Measurements from ENCODE around the gene SNRK. TPM values are rescaled to one million over a fixed set of nuclear protein-coding genes. Genes with fewer than 3 reads are reported as not detected.

SNRK gene, protein sequence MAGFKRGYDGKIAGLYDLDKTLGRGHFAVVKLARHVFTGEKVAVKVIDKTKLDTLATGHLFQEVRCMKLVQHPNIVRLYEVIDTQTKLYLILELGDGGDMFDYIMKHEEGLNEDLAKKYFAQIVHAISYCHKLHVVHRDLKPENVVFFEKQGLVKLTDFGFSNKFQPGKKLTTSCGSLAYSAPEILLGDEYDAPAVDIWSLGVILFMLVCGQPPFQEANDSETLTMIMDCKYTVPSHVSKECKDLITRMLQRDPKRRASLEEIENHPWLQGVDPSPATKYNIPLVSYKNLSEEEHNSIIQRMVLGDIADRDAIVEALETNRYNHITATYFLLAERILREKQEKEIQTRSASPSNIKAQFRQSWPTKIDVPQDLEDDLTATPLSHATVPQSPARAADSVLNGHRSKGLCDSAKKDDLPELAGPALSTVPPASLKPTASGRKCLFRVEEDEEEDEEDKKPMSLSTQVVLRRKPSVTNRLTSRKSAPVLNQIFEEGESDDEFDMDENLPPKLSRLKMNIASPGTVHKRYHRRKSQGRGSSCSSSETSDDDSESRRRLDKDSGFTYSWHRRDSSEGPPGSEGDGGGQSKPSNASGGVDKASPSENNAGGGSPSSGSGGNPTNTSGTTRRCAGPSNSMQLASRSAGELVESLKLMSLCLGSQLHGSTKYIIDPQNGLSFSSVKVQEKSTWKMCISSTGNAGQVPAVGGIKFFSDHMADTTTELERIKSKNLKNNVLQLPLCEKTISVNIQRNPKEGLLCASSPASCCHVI
- 10.3 to 11.8 TPM (median 10.5 TPM) in 3 replicates for total RNA-seq (2021)
- Bru-seq, nascent RNA, result percentile 82 among the genes with signal in this experiment
- long read RNA-seq, experiment 1, full-length matches to known transcripts, result 15 of 43 reads
- long read RNA-seq, experiment 1, partial matches to known transcripts, result 13 of 43 reads
- long read RNA-seq, experiment 1, other reads (novel, unspliced or antisense), result 15 of 43 reads
- long read RNA-seq, experiment 2, full-length matches to known transcripts, result 5 of 13 reads
- long read RNA-seq, experiment 2, partial matches to known transcripts, result 2 of 13 reads
- long read RNA-seq, experiment 2, other reads (novel, unspliced or antisense), result 6 of 13 reads
- long read RNA-seq, experiment 3, result 0 reads

DNA sequence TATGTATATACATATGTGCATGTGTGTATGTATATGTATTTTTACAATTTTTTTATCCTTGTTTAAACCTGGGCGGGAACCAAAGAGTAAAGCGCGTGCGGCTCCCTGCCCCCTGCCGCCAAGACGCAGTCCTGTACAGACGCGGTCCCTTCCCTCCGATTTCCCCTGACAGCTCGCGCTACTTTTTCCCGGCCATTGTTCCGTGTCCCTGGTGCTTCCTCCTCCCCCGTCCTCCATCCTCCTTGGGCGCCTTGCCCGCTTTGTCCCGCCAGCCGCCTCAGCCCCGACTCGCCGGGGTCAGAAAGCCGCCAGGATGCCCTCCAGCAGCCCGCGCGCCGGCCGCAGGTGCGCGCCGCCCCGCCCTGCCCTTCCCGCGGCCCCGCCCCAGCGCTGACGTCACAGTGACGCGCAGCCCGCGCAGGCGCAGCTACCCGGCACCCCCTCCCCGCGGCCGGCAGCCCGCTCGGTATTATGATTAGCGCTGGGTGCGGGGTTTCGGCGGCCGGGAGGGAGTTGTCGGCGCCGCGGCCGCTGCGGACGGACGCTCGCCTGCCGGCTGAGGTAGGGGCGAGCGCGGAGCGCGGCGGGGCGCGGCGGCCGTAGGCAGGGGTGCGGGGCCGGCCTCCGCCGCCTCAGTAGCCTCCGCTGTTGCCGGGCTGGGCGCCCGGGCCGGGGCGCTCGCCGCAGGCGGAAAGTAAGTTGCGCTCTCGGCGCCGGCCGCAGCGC is at the start of gene SNRK:
TSS of gene SNRK (plus strand) at position 426 of the 726 bp plus-strand sequence. CDS start 16,664 bp downstream, outside the sequence.
- no peaks in the 10 kb centered on the region for H3K9me3 Mint-ChIP-seq
- TF ChIP-seq, protein P1, sequence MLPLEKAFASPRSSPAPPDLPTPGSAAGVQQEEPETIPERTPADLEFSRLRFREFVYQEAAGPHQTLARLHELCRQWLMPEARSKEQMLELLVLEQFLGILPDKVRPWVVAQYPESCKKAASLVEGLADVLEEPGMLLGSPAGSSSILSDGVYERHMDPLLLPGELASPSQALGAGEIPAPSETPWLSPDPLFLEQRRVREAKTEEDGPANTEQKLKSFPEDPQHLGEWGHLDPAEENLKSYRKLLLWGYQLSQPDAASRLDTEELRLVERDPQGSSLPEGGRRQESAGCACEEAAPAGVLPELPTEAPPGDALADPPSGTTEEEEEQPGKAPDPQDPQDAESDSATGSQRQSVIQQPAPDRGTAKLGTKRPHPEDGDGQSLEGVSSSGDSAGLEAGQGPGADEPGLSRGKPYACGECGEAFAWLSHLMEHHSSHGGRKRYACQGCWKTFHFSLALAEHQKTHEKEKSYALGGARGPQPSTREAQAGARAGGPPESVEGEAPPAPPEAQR (CRISPR knock-in tag; IDR thresholded peaks at IDR 0.05), result no peak
- TF ChIP-seq ZNF416 (CRISPR knock-in tag; IDR thresholded peaks at IDR 0.05) (no peak), TP53 (CRISPR knock-in tag; IDR thresholded peaks at IDR 0.05) (peak; percentile 72; the same call in 1 of the 2 replicates), NFE2L1 (CRISPR knock-in tag; IDR thresholded peaks at IDR 0.05) (0 out of 2 replicates have a peak, but pooled peaks have one; percentile 66), CREM (CRISPR knock-in tag; IDR thresholded peaks at IDR 0.05) (peak; percentile 92), SP1 (CRISPR knock-in tag; conservative IDR thresholded peaks at IDR 0.05) (peak; percentile 91), ETV6 (CRISPR knock-in tag; IDR thresholded peaks at IDR 0.05) (peak; percentile 52; the same call in 1 of the 2 replicates), ESRRA (CRISPR knock-in tag; IDR thresholded peaks at IDR 0.05; ENCODE audit: borderline replicate concordance) (no peak), TEAD1 (CRISPR knock-in tag; IDR thresholded peaks at IDR 0.05) (0 out of 2 replicates have a peak, but pooled peaks have one; percentile 24), FOXK1 (CRISPR knock-in tag; IDR thresholded peaks at IDR 0.05) (peak; percentile 35), CBFB (CRISPR knock-in tag; IDR thresholded peaks at IDR 0.05; ENCODE audit: low read depth) (no peak)
- TF ChIP-seq, protein P2, sequence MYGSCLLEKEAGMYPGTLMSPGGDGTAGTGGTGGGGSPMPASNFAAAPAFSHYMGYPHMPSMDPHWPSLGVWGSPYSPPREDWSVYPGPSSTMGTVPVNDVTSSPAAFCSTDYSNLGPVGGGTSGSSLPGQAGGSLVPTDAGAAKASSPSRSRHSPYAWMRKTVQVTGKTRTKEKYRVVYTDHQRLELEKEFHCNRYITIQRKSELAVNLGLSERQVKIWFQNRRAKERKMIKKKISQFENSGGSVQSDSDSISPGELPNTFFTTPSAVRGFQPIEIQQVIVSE (CRISPR knock-in tag; IDR thresholded peaks at IDR 0.05; ENCODE audit: borderline replicate concordance), result no peak
- TF ChIP-seq, protein P3, sequence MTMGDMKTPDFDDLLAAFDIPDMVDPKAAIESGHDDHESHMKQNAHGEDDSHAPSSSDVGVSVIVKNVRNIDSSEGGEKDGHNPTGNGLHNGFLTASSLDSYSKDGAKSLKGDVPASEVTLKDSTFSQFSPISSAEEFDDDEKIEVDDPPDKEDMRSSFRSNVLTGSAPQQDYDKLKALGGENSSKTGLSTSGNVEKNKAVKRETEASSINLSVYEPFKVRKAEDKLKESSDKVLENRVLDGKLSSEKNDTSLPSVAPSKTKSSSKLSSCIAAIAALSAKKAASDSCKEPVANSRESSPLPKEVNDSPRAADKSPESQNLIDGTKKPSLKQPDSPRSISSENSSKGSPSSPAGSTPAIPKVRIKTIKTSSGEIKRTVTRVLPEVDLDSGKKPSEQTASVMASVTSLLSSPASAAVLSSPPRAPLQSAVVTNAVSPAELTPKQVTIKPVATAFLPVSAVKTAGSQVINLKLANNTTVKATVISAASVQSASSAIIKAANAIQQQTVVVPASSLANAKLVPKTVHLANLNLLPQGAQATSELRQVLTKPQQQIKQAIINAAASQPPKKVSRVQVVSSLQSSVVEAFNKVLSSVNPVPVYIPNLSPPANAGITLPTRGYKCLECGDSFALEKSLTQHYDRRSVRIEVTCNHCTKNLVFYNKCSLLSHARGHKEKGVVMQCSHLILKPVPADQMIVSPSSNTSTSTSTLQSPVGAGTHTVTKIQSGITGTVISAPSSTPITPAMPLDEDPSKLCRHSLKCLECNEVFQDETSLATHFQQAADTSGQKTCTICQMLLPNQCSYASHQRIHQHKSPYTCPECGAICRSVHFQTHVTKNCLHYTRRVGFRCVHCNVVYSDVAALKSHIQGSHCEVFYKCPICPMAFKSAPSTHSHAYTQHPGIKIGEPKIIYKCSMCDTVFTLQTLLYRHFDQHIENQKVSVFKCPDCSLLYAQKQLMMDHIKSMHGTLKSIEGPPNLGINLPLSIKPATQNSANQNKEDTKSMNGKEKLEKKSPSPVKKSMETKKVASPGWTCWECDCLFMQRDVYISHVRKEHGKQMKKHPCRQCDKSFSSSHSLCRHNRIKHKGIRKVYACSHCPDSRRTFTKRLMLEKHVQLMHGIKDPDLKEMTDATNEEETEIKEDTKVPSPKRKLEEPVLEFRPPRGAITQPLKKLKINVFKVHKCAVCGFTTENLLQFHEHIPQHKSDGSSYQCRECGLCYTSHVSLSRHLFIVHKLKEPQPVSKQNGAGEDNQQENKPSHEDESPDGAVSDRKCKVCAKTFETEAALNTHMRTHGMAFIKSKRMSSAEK (CRISPR knock-in tag; IDR thresholded peaks at IDR 0.05; ENCODE audit: borderline replicate concordance), result no peak
- TF ChIP-seq, protein P4, sequence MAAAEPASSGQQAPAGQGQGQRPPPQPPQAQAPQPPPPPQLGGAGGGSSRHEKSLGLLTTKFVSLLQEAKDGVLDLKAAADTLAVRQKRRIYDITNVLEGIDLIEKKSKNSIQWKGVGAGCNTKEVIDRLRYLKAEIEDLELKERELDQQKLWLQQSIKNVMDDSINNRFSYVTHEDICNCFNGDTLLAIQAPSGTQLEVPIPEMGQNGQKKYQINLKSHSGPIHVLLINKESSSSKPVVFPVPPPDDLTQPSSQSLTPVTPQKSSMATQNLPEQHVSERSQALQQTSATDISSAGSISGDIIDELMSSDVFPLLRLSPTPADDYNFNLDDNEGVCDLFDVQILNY (CRISPR knock-in tag; IDR thresholded peaks at IDR 0.05), result peak; percentile 69; the same call in 1 of the 2 replicates
- TF ChIP-seq, protein P5, sequence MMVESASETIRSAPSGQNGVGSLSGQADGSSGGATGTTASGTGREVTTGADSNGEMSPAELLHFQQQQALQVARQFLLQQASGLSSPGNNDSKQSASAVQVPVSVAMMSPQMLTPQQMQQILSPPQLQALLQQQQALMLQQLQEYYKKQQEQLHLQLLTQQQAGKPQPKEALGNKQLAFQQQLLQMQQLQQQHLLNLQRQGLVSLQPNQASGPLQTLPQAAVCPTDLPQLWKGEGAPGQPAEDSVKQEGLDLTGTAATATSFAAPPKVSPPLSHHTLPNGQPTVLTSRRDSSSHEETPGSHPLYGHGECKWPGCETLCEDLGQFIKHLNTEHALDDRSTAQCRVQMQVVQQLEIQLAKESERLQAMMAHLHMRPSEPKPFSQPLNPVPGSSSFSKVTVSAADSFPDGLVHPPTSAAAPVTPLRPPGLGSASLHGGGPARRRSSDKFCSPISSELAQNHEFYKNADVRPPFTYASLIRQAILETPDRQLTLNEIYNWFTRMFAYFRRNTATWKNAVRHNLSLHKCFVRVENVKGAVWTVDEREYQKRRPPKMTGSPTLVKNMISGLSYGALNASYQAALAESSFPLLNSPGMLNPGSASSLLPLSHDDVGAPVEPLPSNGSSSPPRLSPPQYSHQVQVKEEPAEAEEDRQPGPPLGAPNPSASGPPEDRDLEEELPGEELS (CRISPR knock-in tag; IDR thresholded peaks at IDR 0.05), result 0 out of 2 replicates have a peak, but pooled peaks have one; percentile 53
- TF ChIP-seq, protein P6, sequence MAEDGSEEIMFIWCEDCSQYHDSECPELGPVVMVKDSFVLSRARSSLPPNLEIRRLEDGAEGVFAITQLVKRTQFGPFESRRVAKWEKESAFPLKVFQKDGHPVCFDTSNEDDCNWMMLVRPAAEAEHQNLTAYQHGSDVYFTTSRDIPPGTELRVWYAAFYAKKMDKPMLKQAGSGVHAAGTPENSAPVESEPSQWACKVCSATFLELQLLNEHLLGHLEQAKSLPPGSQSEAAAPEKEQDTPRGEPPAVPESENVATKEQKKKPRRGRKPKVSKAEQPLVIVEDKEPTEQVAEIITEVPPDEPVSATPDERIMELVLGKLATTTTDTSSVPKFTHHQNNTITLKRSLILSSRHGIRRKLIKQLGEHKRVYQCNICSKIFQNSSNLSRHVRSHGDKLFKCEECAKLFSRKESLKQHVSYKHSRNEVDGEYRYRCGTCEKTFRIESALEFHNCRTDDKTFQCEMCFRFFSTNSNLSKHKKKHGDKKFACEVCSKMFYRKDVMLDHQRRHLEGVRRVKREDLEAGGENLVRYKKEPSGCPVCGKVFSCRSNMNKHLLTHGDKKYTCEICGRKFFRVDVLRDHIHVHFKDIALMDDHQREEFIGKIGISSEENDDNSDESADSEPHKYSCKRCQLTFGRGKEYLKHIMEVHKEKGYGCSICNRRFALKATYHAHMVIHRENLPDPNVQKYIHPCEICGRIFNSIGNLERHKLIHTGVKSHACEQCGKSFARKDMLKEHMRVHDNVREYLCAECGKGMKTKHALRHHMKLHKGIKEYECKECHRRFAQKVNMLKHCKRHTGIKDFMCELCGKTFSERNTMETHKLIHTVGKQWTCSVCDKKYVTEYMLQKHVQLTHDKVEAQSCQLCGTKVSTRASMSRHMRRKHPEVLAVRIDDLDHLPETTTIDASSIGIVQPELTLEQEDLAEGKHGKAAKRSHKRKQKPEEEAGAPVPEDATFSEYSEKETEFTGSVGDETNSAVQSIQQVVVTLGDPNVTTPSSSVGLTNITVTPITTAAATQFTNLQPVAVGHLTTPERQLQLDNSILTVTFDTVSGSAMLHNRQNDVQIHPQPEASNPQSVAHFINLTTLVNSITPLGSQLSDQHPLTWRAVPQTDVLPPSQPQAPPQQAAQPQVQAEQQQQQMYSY (CRISPR knock-in tag; IDR thresholded peaks at IDR 0.05), result no peak

More for the DNA sequence above, at the start of gene SNRK:
- DNase-seq (ENCODE audit: low spot score), result peak; percentile 89
- peak within 1 kb of the TSS; percentile 84; the same call in 1 of the 2 replicates for H3K27ac Mint-ChIP-seq
- H3K4me1 Mint-ChIP-seq, result peaks cover 35% of the 10 kb centered on the region
- H3K27me3 Mint-ChIP-seq (ENCODE audit: low read depth), result peaks cover 3% of the 10 kb centered on the region; the same call in 1 of the 2 replicates
- peak; percentile 82 for ATAC-seq
- ChIA-PET CTCF (interaction anchor here (1.0 to 1.7 kb wide), 5 partner anchors 10 to 324 kb away, joined by 4 to 5 read pairs (median 4); no protein-coding TSS in a partner anchor), POLR2A (no interaction called here)
- H3K4me3 Mint-ChIP-seq, result peak within 1 kb of the TSS; percentile 94
- H3K36me3 Mint-ChIP-seq, result no peaks in the 10 kb centered on the region

Data from WTC11 (cell line).